GM06990 (cell line): ENCODE results near the gene SH3PXD2B.
A peak's percentile ranks its signal among the peaks of the same experiment; 100 is the strongest.

Source experiments
- DNase-seq: peaks from one replicate; pipeline ENCODE4 v3.0.0-alpha.2; 2011; ENCODE audit not compliant: insufficient read length; ENCODE audit errors: extremely low read depth
- H3K27me3 ChIP-seq: replicated peaks from 2 replicates; pipeline ENCODE4 v1.6.0; 2011; ENCODE audit warnings: low read length; ENCODE audit not compliant: control insufficient read depth, insufficient read depth
- H3K36me3 ChIP-seq: 2 replicates; pipeline ENCODE4 v1.5.1; 2011; ENCODE audit warnings: low read length; ENCODE audit not compliant: control insufficient read depth, insufficient read depth
- H3K4me3 ChIP-seq: replicated peaks from 2 replicates; pipeline ENCODE4 v1.5.1; 2011; ENCODE audit warnings: low read depth, mild to moderate bottlenecking, control low read depth, low read length
- CTCF ChIP-seq: IDR thresholded peaks from 2 replicates; pipeline ENCODE4 v1.5.1; 2011; ENCODE audit warnings: low read length, control low read depth, mild to moderate bottlenecking, inconsistent platforms; ENCODE audit not compliant: insufficient read depth, poor library complexity, severe bottlenecking

The SH3PXD2B gene

GRCh38 chr5:172284611-172284980 is 169.7 kb downstream of the SH3PXD2B start:
- Histone ChIP-seq H3K27me3 (no peaks in the 10 kb centered on the region), H3K4me3 (peak overlapping the region; percentile 69), H3K36me3 (no peaks in the 10 kb centered on the region; the same call in 1 of the 2 replicates)
- TF ChIP-seq CTCF, result no peak
- DNase-seq, result no peak

- no peak for TF ChIP-seq CTCF
- Histone ChIP-seq H3K4me3 (peak overlapping the region; percentile 69), H3K36me3 (no peaks in the 10 kb centered on the region; the same call in 1 of the 2 replicates), H3K27me3 (no peaks in the 10 kb centered on the region)
- peak; percentile 86 for DNase-seq
Observed at GRCh38 chr5:172283862-172284610, 170.3 kb downstream of the SH3PXD2B start.

GRCh38 chr5:172283020-172283861 is 171.1 kb downstream of the SH3PXD2B start, which contains the start of gene UBTD2:
Gene UBTD2, minus strand, starts transcription at chr5:172283764. Its CDS starts 99 bp downstream, at chr5:172283665.
- H3K36me3 ChIP-seq, result no peaks in the 10 kb centered on the region; the same call in 1 of the 2 replicates
- no peaks in the 10 kb centered on the region for H3K27me3 ChIP-seq
- H3K4me3 ChIP-seq, result peak within 1 kb of the TSS; percentile 69
- peak; percentile 84 for DNase-seq
- peak; percentile 40 for TF ChIP-seq CTCF

GRCh38 chr5:172282272-172283019 is 171.9 kb downstream of the SH3PXD2B start:
- no peak for DNase-seq

More at GRCh38 chr5:172282272-172283019, 171.9 kb downstream of the SH3PXD2B start:
- Histone ChIP-seq H3K27me3 (no peaks in the 10 kb centered on the region), H3K36me3 (no peaks in the 10 kb centered on the region; the same call in 1 of the 2 replicates), H3K4me3 (peak overlapping the region; percentile 69)
- TF ChIP-seq CTCF, result no peak
